ENCODE results near the gene AURKB.
"Not testable (repeated sequence)": the region's sequence is repeated elsewhere in the genome, so short reads cannot be mapped to it uniquely, and the experiment has no call there.

Gene AURKB

DNA sequence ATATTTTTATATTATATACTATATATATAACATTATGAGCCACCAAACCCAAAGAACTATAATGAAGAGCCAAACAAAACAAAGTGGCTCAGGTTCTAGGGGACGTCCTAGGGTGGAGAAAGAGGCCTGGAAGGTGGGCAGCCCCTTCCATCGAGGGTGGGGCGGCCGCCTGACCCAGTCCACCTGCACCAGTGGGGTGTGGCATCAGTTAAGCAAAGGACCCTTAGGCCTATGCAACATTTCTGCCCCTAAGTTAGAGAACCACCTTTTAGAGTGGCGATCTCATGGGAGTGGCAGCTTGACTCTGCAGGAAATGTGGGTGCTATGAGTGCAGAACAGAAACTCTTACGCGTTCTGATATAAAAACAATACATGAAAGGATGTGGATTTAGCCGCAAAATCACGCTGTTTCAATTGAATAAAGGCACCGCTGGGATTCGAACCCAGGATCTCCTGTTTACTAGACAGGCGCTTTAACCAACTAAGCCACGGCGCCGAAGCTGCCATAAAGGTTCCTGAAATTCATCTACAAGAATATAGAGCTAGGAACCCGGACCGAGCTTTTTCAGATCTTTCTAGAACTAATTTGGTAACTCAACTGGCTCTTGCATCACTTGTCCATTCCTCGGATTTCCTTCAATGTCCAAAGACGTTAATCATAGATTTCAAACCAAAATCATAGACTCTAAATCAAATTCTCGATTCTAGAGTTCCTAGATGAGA lies 15.6 kb upstream of the AURKB start:
- no peaks in the 10 kb centered on the region for H3K9me3 ChIP-seq (ENCODE audit: control insufficient read depth, insufficient read depth, low read length)
- H3K36me3 ChIP-seq (ENCODE audit: control insufficient read depth, insufficient read depth, low read length): peaks cover 22% of the 10 kb centered on the region
- no peaks in the 10 kb centered on the region for H3K27me3 ChIP-seq (ENCODE audit: control insufficient read depth, insufficient read depth, low read length)
- H3K27ac ChIP-seq (ENCODE audit: low read length): no peak overlapping the region
- whole genome bisulfite sequencing (ENCODE audit: insufficient coverage, insufficient read length): no CpG with 5 or more reads among the region's 20 CpGs
- H3K4me3 ChIP-seq (ENCODE audit: low read length): peak overlapping the region; percentile 29; the same call in 1 of the 2 replicates
- H3K4me1 ChIP-seq (ENCODE audit: control insufficient read depth, insufficient read depth, low read length): no peaks in the 10 kb centered on the region
- DNase-seq (ENCODE audit: low read depth, low spot score): no peak

GRCh38 chr17:8224891-8225812 lies 14.8 kb upstream of the AURKB start:
- Histone ChIP-seq H3K27me3 (ENCODE audit: control insufficient read depth, insufficient read depth, low read length) (no peaks in the 10 kb centered on the region), H3K9me3 (ENCODE audit: control insufficient read depth, insufficient read depth, low read length) (no peaks in the 10 kb centered on the region), H3K27ac (ENCODE audit: low read length) (no peak overlapping the region), H3K4me1 (ENCODE audit: control insufficient read depth, insufficient read depth, low read length) (no peaks in the 10 kb centered on the region), H3K36me3 (ENCODE audit: control insufficient read depth, insufficient read depth, low read length) (peaks cover 20% of the 10 kb centered on the region), H3K4me3 (ENCODE audit: low read length) (no peak overlapping the region)
- no CpG with 5 or more reads among the region's 26 CpGs for WGBS (ENCODE audit: insufficient coverage, insufficient read length)
- no peak for DNase-seq (ENCODE audit: low read depth, low spot score)

DNA sequence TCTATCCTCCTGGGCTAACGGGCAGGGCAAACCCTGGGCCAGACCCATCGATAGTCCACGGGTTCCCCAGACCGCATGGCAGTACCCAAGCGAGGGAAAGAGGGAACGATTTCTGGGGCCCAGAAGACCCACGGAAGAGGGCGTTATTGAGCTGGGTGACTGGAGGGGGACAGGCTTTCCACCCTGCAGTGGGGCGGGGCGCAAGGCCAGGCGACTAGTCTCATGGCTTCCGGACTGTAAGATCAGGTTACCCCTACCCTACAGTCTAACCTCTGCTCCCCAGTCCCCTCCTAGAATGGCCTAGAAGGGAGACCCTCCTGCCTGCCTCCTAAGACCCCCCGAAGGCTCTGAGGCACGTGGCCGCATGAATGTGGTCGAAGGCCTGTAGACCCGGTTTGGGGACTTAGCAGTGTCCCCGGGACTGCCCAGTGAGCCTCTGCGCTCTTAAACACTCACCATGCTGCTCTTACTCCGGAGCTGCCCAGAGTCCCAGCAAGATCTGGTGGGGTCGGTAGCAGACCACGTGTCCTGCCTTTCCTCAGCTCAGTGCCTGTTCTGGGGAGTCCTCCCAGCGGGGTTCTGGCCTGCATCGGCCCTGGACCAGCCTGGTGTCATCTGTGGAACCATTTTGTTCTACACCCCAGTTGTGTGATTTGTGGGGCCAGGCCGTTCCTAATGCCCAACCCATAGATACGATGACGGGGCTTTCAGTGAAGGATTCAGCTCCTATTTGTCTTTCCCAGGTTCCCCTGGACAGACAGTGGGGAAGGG lies 13.2 kb upstream of the AURKB start:
- WGBS (ENCODE audit: insufficient coverage, insufficient read length): no CpG with 5 or more reads among the region's 27 CpGs
- Histone ChIP-seq H3K4me3 (ENCODE audit: low read length) (peak overlapping the region; percentile 73; the same call in 1 of the 2 replicates), H3K4me1 (ENCODE audit: control insufficient read depth, insufficient read depth, low read length) (no peaks in the 10 kb centered on the region), H3K27ac (ENCODE audit: low read length) (peak overlapping the region; percentile 26), H3K27me3 (ENCODE audit: control insufficient read depth, insufficient read depth, low read length) (no peaks in the 10 kb centered on the region), H3K9me3 (ENCODE audit: control insufficient read depth, insufficient read depth, low read length) (no peaks in the 10 kb centered on the region), H3K36me3 (ENCODE audit: control insufficient read depth, insufficient read depth, low read length) (peaks cover 8% of the 10 kb centered on the region)
- DNase-seq (ENCODE audit: low read depth, low spot score): no peak

GRCh38 chr17:8222630-8223355 lies 12.4 kb upstream of the AURKB start:
- H3K27ac ChIP-seq (ENCODE audit: low read length): no peak overlapping the region
- no peaks in the 10 kb centered on the region for H3K27me3 ChIP-seq (ENCODE audit: control insufficient read depth, insufficient read depth, low read length)
- DNase-seq (ENCODE audit: low read depth, low spot score): peak; percentile 45
- H3K4me1 ChIP-seq (ENCODE audit: control insufficient read depth, insufficient read depth, low read length): no peaks in the 10 kb centered on the region
- H3K9me3 ChIP-seq (ENCODE audit: control insufficient read depth, insufficient read depth, low read length): no peaks in the 10 kb centered on the region
- peak overlapping the region; percentile 73; the same call in 1 of the 2 replicates for H3K4me3 ChIP-seq (ENCODE audit: low read length)
- no CpG with 5 or more reads among the region's 49 CpGs for WGBS (ENCODE audit: insufficient coverage, insufficient read length)
- peaks cover 4% of the 10 kb centered on the region; the same call in 1 of the 2 replicates for H3K36me3 ChIP-seq (ENCODE audit: control insufficient read depth, insufficient read depth, low read length)

DNA sequence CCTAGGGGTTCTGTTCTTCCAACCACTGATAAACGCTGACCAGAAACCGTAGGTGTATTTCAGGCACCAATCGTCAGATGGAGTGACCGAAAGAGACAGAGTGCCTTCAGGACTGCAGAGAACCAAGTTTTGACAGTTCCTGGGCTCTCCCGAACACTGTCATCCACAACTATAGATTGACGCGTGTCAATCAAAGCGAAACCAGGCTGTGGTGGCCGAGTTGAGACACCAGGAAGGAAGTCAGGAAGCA lies 11.9 kb upstream of the AURKB start:
- no peak for DNase-seq (ENCODE audit: low read depth, low spot score)
- H3K27ac ChIP-seq (ENCODE audit: low read length): no peak overlapping the region
- no peaks in the 10 kb centered on the region for H3K4me1 ChIP-seq (ENCODE audit: control insufficient read depth, insufficient read depth, low read length)
- H3K9me3 ChIP-seq (ENCODE audit: control insufficient read depth, insufficient read depth, low read length): no peaks in the 10 kb centered on the region
- peak overlapping the region; percentile 73; the same call in 1 of the 2 replicates for H3K4me3 ChIP-seq (ENCODE audit: low read length)
- H3K36me3 ChIP-seq (ENCODE audit: control insufficient read depth, insufficient read depth, low read length): no peaks in the 10 kb centered on the region; the same call in 1 of the 2 replicates
- H3K27me3 ChIP-seq (ENCODE audit: control insufficient read depth, insufficient read depth, low read length): no peaks in the 10 kb centered on the region
- no CpG with 5 or more reads among the region's 9 CpGs for WGBS (ENCODE audit: insufficient coverage, insufficient read length)

DNA sequence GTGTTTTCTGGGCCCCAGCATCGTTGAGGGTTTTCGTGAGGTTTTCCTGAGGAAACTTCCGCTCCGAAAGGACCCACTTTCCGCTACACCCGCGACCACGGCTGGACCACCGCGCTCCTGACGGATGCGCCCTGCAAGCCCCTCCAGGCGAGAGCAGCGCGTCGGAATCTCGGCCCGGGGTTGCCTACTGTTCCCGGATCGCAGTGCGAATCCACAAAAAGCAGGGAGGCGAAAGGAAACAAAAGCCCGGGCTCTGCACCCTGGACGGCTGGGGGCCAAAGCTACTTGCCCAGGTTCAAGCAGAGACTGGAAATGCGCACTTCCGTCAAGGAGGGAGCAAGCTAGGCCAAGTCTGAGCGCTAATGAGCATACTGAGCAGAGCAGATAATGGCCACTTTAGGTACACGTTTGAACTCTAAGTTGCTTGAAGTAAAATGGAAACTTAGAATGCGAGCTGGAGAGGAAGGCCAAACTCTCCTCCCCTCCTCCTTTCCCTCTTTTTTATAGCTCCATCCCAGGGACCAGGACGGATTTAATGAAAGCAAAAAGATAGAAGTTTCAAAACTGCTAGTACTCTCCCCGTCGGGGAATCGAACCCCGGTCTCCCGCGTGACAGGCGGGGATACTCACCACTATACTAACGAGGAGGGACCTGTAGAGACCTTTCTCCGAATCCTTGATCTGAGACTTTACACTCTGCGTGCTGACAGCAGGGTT lies 11.4 kb upstream of the AURKB start:
- peak overlapping the region; percentile 73 for H3K4me3 ChIP-seq (ENCODE audit: low read length)
- DNase-seq (ENCODE audit: low read depth, low spot score): no peak
- no CpG with 5 or more reads among the region's 40 CpGs for WGBS (ENCODE audit: insufficient coverage, insufficient read length)

GRCh38 chr17:8220783-8221662 lies 10.6 kb upstream of the AURKB start:
- H3K4me1 ChIP-seq (ENCODE audit: control insufficient read depth, insufficient read depth, low read length): no peaks in the 10 kb centered on the region
- no CpG with 5 or more reads among the region's 45 CpGs for WGBS (ENCODE audit: insufficient coverage, insufficient read length)

More for the DNA sequence above, 11.4 kb upstream of the AURKB start:
- Histone ChIP-seq H3K4me1 (ENCODE audit: control insufficient read depth, insufficient read depth, low read length) (no peaks in the 10 kb centered on the region), H3K36me3 (ENCODE audit: control insufficient read depth, insufficient read depth, low read length) (no peaks in the 10 kb centered on the region), H3K9me3 (ENCODE audit: control insufficient read depth, insufficient read depth, low read length) (no peaks in the 10 kb centered on the region), H3K27ac (ENCODE audit: low read length) (no peak overlapping the region), H3K27me3 (ENCODE audit: control insufficient read depth, insufficient read depth, low read length) (no peaks in the 10 kb centered on the region)

GRCh38 chr17:8214000-8214399 lies 3.6 kb upstream of the AURKB start:
- H3K27ac ChIP-seq (ENCODE audit: low read length); H3K27me3 ChIP-seq (ENCODE audit: control insufficient read depth, insufficient read depth, low read length); H3K9me3 ChIP-seq (ENCODE audit: control insufficient read depth, insufficient read depth, low read length); DNase-seq (ENCODE audit: low read depth, low spot score); H3K4me3 ChIP-seq (ENCODE audit: low read length); H3K36me3 ChIP-seq (ENCODE audit: control insufficient read depth, insufficient read depth, low read length); H3K4me1 ChIP-seq (ENCODE audit: control insufficient read depth, insufficient read depth, low read length): not testable (repeated sequence)
- WGBS (ENCODE audit: insufficient coverage, insufficient read length): no CpG with 5 or more reads among the region's 15 CpGs

More at GRCh38 chr17:8220783-8221662, 10.6 kb upstream of the AURKB start:
- peak overlapping the region; percentile 73; the same call in 1 of the 2 replicates for H3K4me3 ChIP-seq (ENCODE audit: low read length)
- H3K9me3 ChIP-seq (ENCODE audit: control insufficient read depth, insufficient read depth, low read length): no peaks in the 10 kb centered on the region
- DNase-seq (ENCODE audit: low read depth, low spot score): no peak
- no peaks in the 10 kb centered on the region for H3K36me3 ChIP-seq (ENCODE audit: control insufficient read depth, insufficient read depth, low read length)
- no peak overlapping the region for H3K27ac ChIP-seq (ENCODE audit: low read length)
- no peaks in the 10 kb centered on the region for H3K27me3 ChIP-seq (ENCODE audit: control insufficient read depth, insufficient read depth, low read length)

All from iPS DF 6.9 (cell line).